Adrenal gland (tissue), 12 donors: ENCODE results near the gene IL17A. TPM values are rescaled to one million over a fixed set of nuclear protein-coding genes. Genes with fewer than 3 reads are reported as not detected.

Source experiments
- DNase-seq, 7 donors: peaks; one replicate each; pipeline ENCODE4 v3.0.0-alpha.2; 2019 to 2020
- H3K27ac ChIP-seq, 5 donors: fragments of 200-600 bp; sonication (generic) in 4 of 5; 1 replicate in 3 of 5; 2 replicates in 2 of 5; pipeline versions ENCODE4 v1.5.1 to v1.8.0; 2016 to 2020; ENCODE audit warnings: mild to moderate bottlenecking in 1 of 5
- H3K27me3 ChIP-seq: fragments of 200-600 bp; 2 replicates; pipeline ENCODE4 v1.8.0; 2021
- H3K36me3 ChIP-seq, 2 donors: fragments of 200-600 bp; replicated peaks in 1 of 2; 1 replicate in 1 of 2; 2 replicates in 1 of 2; pipeline versions ENCODE4 v1.5.1 to v1.8.0; 2018 to 2022
- H3K4me1 ChIP-seq, 2 donors: fragments of 200-600 bp; replicated peaks in 1 of 2; 1 replicate in 1 of 2; 2 replicates in 1 of 2; pipeline versions ENCODE4 v1.5.1 to v1.8.0; 2018 to 2021
- H3K4me3 ChIP-seq, 4 donors: fragments of 200-600 bp; sonication (generic) in 3 of 4; one replicate each; pipeline ENCODE4 v1.5.1; 2016 to 2018
- H3K9me3 ChIP-seq, 3 donors: fragments of 200-600 bp; sonication (generic) in 1 of 3; replicated peaks in 1 of 3; 1 replicate in 2 of 3; 2 replicates in 1 of 3; pipeline versions ENCODE4 v1.5.1 to v1.8.0; 2016 to 2021
- POLR2A ChIP-seq, 2 donors: fragments of 450-650 bp; IDR thresholded peaks; one replicate each; pipeline ENCODE4 v1.6.1; 2017; ENCODE audit warnings: antibody characterized with exemption in 2 of 2, mild to moderate bottlenecking in 2 of 2, moderate library complexity in 1 of 2
- WGBS, 4 donors: extraction: QIAGEN DNeasy Blood & Tissue Kit in 2 of 4; methylation state at CpG; one replicate each; pipeline versions ENCODE4 v1.1.5 to v1.1.7; 2013 to 2017; 5-methylcytosine and 5-hydroxymethylcytosine counted together
- intact Hi-C, 2 donors: fragments of 100-400 bp; cut with DNase I; formaldehyde crosslinking; loops; one replicate each; pipeline versions ENCODE4 v1.14.1 to v1.15.0; 2022 to 2023
- polyA plus RNA-seq, 3 donors: library from polyadenylated mRNA; stranded (reverse); fragments of 200-250 nt in 2 of 3; fragments of 350-450 nt in 1 of 3; fragmentation: Illumina TruSeq in 1 of 3; extraction: RNeasy Lipid Tissue Mini Kit (QIAGEN cat#74804) in 1 of 3; gene quantifications; one replicate each; pipeline ENCODE4 v1.2.3, GENCODE V29; 2013 to 2014
- total RNA-seq, 9 donors: library from RNA; depleted of rRNA in 4 of 9; stranded (reverse); fragments of >200 nt in 4 of 9; fragments of 120-200 nt in 1 of 9; fragmentation: NEBNext Ultra II Directional in 1 of 9; extraction: Animal tissue kit (Norgen Biotek cat#: 25700) in 1 of 9; gene quantifications; one replicate each; pipeline versions ENCODE4 v1.1.0 to v1.2.4, GENCODE V29; 2013 to 2023
- TF ChIP-seq, protein P1 (sequence below), 6 experiments: fragments of 450-650 bp in 4 of 6; fragments of 200-600 bp in 2 of 6; sonication (generic) in 1 of 6; IDR thresholded peaks; 1 replicate in 5 of 6; 2 replicates in 1 of 6; pipeline versions ENCODE4 v1.5.1 to v1.8.0; 2016 to 2021; ENCODE audit warnings: antibody characterized with exemption in 6 of 6, mild to moderate bottlenecking in 2 of 6, moderate library complexity in 1 of 6
- donor health status: healthy with polysubstance abuse.
- donor health status: Bipolar disorder and iron deficiency.
- donor health status: DM: yes; HTN: yes; CAD: no.
- donor health status: DM: no; HTN: no; CAD: no.
- donor health status: DM: no; HTN: no; CAD: no.
- donor health status: DM: yes; HTN: yes; CAD: no.

IL17A gene
- total and polyA plus RNA-seq, 12 donors = not detected

DNA sequence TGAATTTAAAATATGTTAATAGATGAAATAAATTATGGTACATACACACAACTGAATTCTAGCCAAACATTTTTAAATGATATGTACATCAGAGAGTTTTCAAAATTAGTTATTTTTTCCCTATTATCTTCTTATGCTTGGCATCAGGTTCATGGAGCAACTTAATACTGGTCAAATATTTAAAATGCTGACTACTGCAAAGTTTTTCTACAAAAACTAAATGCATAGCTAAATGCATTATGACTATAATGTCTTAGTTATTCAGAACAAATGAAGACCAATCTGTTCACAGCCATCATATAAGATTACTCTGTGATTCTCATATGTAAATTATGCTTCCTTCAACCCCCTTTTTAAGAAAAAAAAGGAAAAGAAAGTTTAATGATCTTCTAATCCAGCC is 8.2 kb upstream of the IL17A start:
- TF ChIP-seq POLR2A (IDR thresholded peaks at IDR 0.05) = no peak
- TF ChIP-seq, protein P1, sequence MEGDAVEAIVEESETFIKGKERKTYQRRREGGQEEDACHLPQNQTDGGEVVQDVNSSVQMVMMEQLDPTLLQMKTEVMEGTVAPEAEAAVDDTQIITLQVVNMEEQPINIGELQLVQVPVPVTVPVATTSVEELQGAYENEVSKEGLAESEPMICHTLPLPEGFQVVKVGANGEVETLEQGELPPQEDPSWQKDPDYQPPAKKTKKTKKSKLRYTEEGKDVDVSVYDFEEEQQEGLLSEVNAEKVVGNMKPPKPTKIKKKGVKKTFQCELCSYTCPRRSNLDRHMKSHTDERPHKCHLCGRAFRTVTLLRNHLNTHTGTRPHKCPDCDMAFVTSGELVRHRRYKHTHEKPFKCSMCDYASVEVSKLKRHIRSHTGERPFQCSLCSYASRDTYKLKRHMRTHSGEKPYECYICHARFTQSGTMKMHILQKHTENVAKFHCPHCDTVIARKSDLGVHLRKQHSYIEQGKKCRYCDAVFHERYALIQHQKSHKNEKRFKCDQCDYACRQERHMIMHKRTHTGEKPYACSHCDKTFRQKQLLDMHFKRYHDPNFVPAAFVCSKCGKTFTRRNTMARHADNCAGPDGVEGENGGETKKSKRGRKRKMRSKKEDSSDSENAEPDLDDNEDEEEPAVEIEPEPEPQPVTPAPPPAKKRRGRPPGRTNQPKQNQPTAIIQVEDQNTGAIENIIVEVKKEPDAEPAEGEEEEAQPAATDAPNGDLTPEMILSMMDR (IDR thresholded peaks at IDR 0.05) = no peak

DNA sequence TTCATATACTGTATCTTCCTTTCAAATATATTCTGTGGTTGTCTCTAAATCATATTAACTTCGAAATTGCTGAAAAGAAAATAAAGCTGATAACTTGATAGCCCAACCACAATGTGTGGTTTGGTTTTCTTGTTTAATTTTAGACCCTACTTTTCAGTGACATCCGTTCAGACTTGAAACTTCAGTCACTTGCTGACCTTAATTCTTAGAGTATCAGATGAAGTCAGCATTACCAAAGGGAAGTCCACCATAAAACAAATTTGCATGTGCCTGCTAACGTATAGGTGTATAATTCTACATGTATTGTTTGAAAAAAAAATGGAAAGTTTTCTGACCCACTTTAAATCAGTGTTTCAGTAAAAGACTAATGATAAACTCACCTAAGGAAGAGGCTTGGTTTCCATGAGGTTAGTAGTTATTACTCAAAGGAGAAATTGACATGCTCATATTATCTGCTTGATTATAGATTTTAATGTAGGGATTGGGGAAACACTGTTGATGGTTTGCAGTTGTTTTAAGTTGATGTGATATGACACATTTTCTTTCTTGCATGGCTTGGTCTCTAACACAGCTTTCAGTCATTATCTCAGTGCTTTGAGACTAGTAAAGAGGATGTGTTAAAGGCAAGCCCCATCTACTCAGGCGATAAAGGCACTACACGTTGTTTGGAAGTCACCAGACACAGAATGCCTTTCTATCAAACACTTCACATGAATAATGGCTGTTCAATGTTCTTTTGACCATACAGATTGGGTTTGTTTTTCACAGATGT is 5.2 kb upstream of the IL17A start:
- TF ChIP-seq, protein P1 (IDR thresholded peaks at IDR 0.05) = no peak
- TF ChIP-seq POLR2A (IDR thresholded peaks at IDR 0.05) = no peak
- DNase-seq = no peak
- Histone ChIP-seq H3K9me3 (no peaks in the 10 kb centered on the region), H3K27ac (no peak overlapping the region), H3K4me1 (no peaks in the 10 kb centered on the region), H3K36me3 (no peaks in the 10 kb centered on the region), H3K4me3 (no peak overlapping the region), H3K27me3 (no peaks in the 10 kb centered on the region)
- 44 to 54% (median 47%) methylated on average over 5 of the region's 5 CpGs for WGBS, 4 donors
- intact Hi-C loops = no loop called here

More for the DNA sequence above, 8.2 kb upstream of the IL17A start:
- Histone ChIP-seq H3K27ac (no peak overlapping the region), H3K36me3 (no peaks in the 10 kb centered on the region), H3K4me1 (no peaks in the 10 kb centered on the region), H3K9me3 (no peaks in the 10 kb centered on the region), H3K27me3 (no peaks in the 10 kb centered on the region), H3K4me3 (no peak overlapping the region)
- DNase-seq = no peak
- intact Hi-C loops = no loop called here

DNA sequence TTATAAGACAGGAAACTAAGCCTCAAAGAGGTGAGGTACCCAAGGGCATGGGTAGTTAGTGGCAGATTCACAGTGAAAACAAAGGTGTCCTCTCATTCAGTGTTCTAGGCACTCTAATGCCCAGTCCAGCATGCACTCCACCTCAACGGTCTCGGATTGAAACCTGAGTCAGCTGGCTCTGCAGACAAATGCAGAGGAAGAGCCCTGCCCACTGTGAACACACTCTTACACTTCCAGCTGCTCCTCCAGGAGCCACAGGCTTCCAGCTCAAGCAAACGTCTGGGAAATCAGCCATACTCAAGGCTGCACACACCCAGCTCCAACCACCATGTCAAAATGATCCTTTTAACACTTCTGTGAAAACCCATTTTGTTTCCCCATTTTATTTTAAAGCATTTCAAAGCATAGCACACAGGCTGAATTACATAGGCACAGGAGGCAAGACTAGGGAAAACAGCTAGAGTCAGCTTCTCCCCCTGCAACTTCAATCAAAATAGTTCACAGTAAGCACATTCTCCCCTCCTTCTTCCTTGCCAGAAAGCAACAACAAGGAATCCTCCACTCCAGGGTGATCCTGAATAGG is 3.0 kb upstream of the IL17A start:
- H3K9me3 ChIP-seq = no peaks in the 10 kb centered on the region
- no peaks in the 10 kb centered on the region for H3K27me3 ChIP-seq
- H3K27ac ChIP-seq = no peak overlapping the region
- H3K36me3 ChIP-seq = no peaks in the 10 kb centered on the region
- intact Hi-C loops = no loop called here
- no peak for DNase-seq
- H3K4me3 ChIP-seq = no peak overlapping the region
- no peaks in the 10 kb centered on the region for H3K4me1 ChIP-seq
- WGBS, 4 donors = 16 to 28% (median 25%) methylated on average over 3 of the region's 3 CpGs
- TF ChIP-seq, protein P1 (IDR thresholded peaks at IDR 0.05) = no peak
- TF ChIP-seq POLR2A (IDR thresholded peaks at IDR 0.05) = no peak

DNA sequence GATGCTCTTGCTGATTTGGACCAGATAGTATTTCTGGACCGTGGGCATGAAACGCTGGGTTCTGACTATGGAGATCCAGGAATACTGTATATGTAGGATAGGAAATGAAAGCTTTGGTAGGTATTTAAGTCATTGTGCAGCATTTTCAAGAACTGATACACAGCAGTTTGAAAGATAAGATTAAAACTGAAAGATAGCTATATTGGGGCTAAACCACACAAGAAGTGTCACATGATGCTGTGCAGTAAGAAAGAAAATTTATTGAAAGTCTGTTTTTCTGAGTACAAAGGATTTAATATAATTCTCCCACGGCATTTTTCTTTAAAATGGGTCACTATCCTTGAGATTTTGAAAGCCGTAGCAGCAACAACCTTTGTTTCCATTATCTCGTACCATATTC is 305 bp downstream of the IL17A start:
- intact Hi-C loops = no loop called here
- H3K4me1 ChIP-seq = no peaks in the 10 kb centered on the region
- no peaks in the 10 kb centered on the region for H3K36me3 ChIP-seq
- H3K9me3 ChIP-seq = no peaks in the 10 kb centered on the region
- H3K27ac ChIP-seq = no peak overlapping the region
- TF ChIP-seq POLR2A (IDR thresholded peaks at IDR 0.05) = no peak
- TF ChIP-seq, protein P1 (IDR thresholded peaks at IDR 0.05) = no peak
- H3K27me3 ChIP-seq = no peaks in the 10 kb centered on the region
- DNase-seq = no peak
- H3K4me3 ChIP-seq = no peak overlapping the region
- 77 to 89% (median 83%) methylated on average over 5 of the region's 5 CpGs for WGBS, 4 donors
